NCI-H187 (cell line): ENCODE measurements around the gene B3GALT5.

Source experiments
- DNase-seq, 2 experiments: peaks; one replicate each; lab custom pipeline; 2025; lab: John Stamatoyannopoulos, UW

The B3GALT5 gene

GRCh38 chr21:39604951-39605350 lies 7.8 kb upstream of the B3GALT5 start:
- no peak for DNase-seq

GRCh38 chr21:39610703-39611102 lies 2.0 kb upstream of the B3GALT5 start:
- DNase-seq = no peak

- DNase-seq = no peak
Measured at GRCh38 chr21:39611551-39612190, 1.1 kb upstream of the B3GALT5 start.

- DNase-seq = no peak
Measured at GRCh38 chr21:39613041-39613934, 548 bp downstream of the B3GALT5 start.

- no peak for DNase-seq
Measured at GRCh38 chr21:39616211-39616772, 3.6 kb downstream of the B3GALT5 start.

- DNase-seq = no peak
Measured at GRCh38 chr21:39620856-39621255, 8.1 kb downstream of the B3GALT5 start.

GRCh38 chr21:39625211-39625895 lies 12.6 kb downstream of the B3GALT5 start:
- DNase-seq = no peak

- no peak for DNase-seq
Measured at GRCh38 chr21:39628385-39628784, 15.6 kb downstream of the B3GALT5 start.

- DNase-seq = no peak
Measured at GRCh38 chr21:39630191-39630591, 17.5 kb downstream of the B3GALT5 start.

- no peak for DNase-seq
Measured at GRCh38 chr21:39630827-39631226, 18.1 kb downstream of the B3GALT5 start.

GRCh38 chr21:39631842-39632562 lies 19.3 kb downstream of the B3GALT5 start:
- no peak for DNase-seq

GRCh38 chr21:39632796-39633442 lies 20.2 kb downstream of the B3GALT5 start:
- DNase-seq = no peak

GRCh38 chr21:39633770-39634181 lies 21.0 kb downstream of the B3GALT5 start:
- no peak for DNase-seq

- DNase-seq = no peak
Measured at GRCh38 chr21:39634507-39634906, 21.8 kb downstream of the B3GALT5 start.

GRCh38 chr21:39637197-39637970 lies 24.6 kb downstream of the B3GALT5 start:
- DNase-seq = no peak

- DNase-seq = no peak
Measured at GRCh38 chr21:39637971-39638240, 25.2 kb downstream of the B3GALT5 start.

GRCh38 chr21:39638281-39638680 lies 25.5 kb downstream of the B3GALT5 start:
- DNase-seq = no peak

GRCh38 chr21:39640754-39641153 lies 28.0 kb downstream of the B3GALT5 start:
- no peak for DNase-seq

GRCh38 chr21:39641827-39642450 lies 29.2 kb downstream of the B3GALT5 start:
- DNase-seq = no peak

- DNase-seq = no peak
Measured at GRCh38 chr21:39644062-39644560, 31.4 kb downstream of the B3GALT5 start.
